ENCODE data around the gene TUBB. TPM values are rescaled to one million over a fixed set of nuclear protein-coding genes. Genes with fewer than 3 reads are reported as not detected.
"Not testable (repeated sequence)": the region's sequence is repeated elsewhere in the genome, so short reads cannot be mapped to it uniquely, and the experiment has no call there.

Gene TUBB
- total RNA-seq, 1 donor from 2014 or later: 1,272 TPM

- Mint-ChIP-seq H3K9me3 (ENCODE audit: low read depth) (peaks cover 2% of the 10 kb centered on the region), H3K36me3 (ENCODE audit: insufficient read depth) (peaks cover 37% of the 10 kb centered on the region), H3K27me3 (no peaks in the 10 kb centered on the region), H3K4me1 (ENCODE audit: low read depth) (peaks cover 39% of the 10 kb centered on the region), H3K27ac (peak overlapping the region; percentile 98), H3K4me3 (ENCODE audit: low read depth) (peak overlapping the region; percentile 99)
- DNase-seq (ENCODE audit: low spot score, unreplicated experiment): peak; percentile 73
- TF ChIP-seq, protein P1, sequence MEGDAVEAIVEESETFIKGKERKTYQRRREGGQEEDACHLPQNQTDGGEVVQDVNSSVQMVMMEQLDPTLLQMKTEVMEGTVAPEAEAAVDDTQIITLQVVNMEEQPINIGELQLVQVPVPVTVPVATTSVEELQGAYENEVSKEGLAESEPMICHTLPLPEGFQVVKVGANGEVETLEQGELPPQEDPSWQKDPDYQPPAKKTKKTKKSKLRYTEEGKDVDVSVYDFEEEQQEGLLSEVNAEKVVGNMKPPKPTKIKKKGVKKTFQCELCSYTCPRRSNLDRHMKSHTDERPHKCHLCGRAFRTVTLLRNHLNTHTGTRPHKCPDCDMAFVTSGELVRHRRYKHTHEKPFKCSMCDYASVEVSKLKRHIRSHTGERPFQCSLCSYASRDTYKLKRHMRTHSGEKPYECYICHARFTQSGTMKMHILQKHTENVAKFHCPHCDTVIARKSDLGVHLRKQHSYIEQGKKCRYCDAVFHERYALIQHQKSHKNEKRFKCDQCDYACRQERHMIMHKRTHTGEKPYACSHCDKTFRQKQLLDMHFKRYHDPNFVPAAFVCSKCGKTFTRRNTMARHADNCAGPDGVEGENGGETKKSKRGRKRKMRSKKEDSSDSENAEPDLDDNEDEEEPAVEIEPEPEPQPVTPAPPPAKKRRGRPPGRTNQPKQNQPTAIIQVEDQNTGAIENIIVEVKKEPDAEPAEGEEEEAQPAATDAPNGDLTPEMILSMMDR (IDR thresholded peaks at IDR 0.05; ENCODE audit: unreplicated experiment): peak; percentile 94
Measured at GRCh38 chr6:30722280-30723112, 2.3 kb downstream of the TUBB start.

DNA sequence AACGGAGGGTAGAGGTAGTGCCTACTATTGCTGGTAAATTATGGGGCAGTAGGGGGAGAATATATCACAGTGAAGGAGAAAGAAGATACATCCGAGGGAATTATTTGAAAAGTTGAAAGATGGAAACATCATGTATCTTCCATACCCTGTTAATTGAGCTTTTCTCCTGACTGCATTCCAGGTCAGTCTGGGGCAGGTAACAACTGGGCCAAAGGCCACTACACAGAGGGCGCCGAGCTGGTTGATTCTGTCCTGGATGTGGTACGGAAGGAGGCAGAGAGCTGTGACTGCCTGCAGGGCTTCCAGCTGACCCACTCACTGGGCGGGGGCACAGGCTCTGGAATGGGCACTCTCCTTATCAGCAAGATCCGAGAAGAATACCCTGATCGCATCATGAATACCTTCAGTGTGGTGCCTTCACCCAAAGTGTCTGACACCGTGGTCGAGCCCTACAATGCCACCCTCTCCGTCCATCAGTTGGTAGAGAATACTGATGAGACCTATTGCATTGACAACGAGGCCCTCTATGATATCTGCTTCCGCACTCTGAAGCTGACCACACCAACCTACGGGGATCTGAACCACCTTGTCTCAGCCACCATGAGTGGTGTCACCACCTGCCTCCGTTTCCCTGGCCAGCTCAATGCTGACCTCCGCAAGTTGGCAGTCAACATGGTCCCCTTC, 3.1 kb downstream of the TUBB start:
- H3K27me3 Mint-ChIP-seq; H3K9me3 Mint-ChIP-seq (ENCODE audit: low read depth); DNase-seq (ENCODE audit: low spot score, unreplicated experiment): not testable (repeated sequence)
- Mint-ChIP-seq H3K4me3 (ENCODE audit: low read depth) (peak overlapping the region; percentile 99), H3K27ac (peak overlapping the region; percentile 98), H3K36me3 (ENCODE audit: insufficient read depth) (peaks cover 39% of the 10 kb centered on the region), H3K4me1 (ENCODE audit: low read depth) (peaks cover 38% of the 10 kb centered on the region)

GRCh38 chr6:30723843-30724741, 3.9 kb downstream of the TUBB start:
- H3K36me3 Mint-ChIP-seq (ENCODE audit: insufficient read depth): peaks cover 39% of the 10 kb centered on the region
- H3K4me3 Mint-ChIP-seq (ENCODE audit: low read depth): peak overlapping the region; percentile 59
- H3K27ac Mint-ChIP-seq: peak overlapping the region; percentile 98
- DNase-seq (ENCODE audit: low spot score, unreplicated experiment); H3K27me3 Mint-ChIP-seq; H3K9me3 Mint-ChIP-seq (ENCODE audit: low read depth): not testable (repeated sequence)
- TF ChIP-seq, protein P1 (IDR thresholded peaks at IDR 0.05; ENCODE audit: unreplicated experiment): peak; percentile 10
- peaks cover 34% of the 10 kb centered on the region for H3K4me1 Mint-ChIP-seq (ENCODE audit: low read depth)

- Mint-ChIP-seq H3K27me3 (no peaks in the 10 kb centered on the region), H3K27ac (peak overlapping the region; percentile 74), H3K4me3 (ENCODE audit: low read depth) (peak overlapping the region; percentile 37), H3K36me3 (ENCODE audit: insufficient read depth) (peaks cover 39% of the 10 kb centered on the region), H3K4me1 (ENCODE audit: low read depth) (peaks cover 26% of the 10 kb centered on the region), H3K9me3 (ENCODE audit: low read depth) (no peaks in the 10 kb centered on the region)
- DNase-seq (ENCODE audit: low spot score, unreplicated experiment): no peak
- TF ChIP-seq, protein P1 (IDR thresholded peaks at IDR 0.05; ENCODE audit: unreplicated experiment): no peak
Measured at GRCh38 chr6:30724906-30725667, 4.9 kb downstream of the TUBB start.

DNA sequence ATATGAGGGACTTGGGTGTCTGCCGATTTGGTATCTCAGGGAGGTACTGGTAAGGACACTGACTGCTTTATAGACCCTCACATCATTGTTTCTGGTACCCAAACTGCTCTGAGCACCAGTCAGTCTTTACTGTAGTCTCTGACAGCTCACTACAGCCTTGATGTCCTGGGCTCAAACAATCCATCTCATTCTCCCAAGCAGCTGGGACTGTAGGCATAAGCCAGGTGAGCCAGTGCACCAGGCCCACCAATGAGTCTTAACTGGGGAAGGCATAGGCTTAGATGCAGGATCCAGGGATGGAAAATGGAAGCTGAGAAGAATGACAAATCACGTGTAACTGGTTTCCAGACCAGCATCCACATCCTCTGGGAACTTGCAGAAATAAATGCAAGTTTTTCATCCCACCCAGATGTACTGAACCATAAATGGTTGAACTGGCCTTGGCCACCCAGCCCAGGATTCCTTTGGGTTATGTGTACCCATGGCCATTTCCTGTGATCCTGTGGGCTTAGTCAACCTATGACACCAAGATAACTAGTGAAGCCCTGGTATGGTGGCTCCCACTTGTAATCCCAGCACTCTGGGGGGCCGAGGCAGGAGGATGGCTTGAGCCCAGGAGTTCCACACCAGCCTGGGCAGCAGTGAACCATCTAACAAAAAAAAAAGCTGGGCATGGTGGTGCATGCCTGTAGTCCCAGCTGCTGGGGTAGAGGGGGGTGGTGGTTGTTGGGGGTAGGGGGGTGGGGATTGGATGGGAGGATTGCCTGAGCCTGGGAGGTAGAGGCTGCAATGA, 5.8 kb downstream of the TUBB start:
- DNase-seq (ENCODE audit: low spot score, unreplicated experiment): no peak
- TF ChIP-seq, protein P1 (IDR thresholded peaks at IDR 0.05; ENCODE audit: unreplicated experiment): no peak
- H3K4me1 Mint-ChIP-seq (ENCODE audit: low read depth): peaks cover 29% of the 10 kb centered on the region
- peaks cover 38% of the 10 kb centered on the region for H3K36me3 Mint-ChIP-seq (ENCODE audit: insufficient read depth)
- no peak overlapping the region for H3K4me3 Mint-ChIP-seq (ENCODE audit: low read depth)
- H3K9me3 Mint-ChIP-seq (ENCODE audit: low read depth): no peaks in the 10 kb centered on the region
- no peaks in the 10 kb centered on the region for H3K27me3 Mint-ChIP-seq
- peak overlapping the region; percentile 64 for H3K27ac Mint-ChIP-seq

All from progenitor cell of endocrine pancreas (in vitro differentiated cells).